ENCODE data around the gene PHEX.

The PHEX gene

GRCh38 chrX:22012931-22013330 is 19.2 kb upstream of the PHEX start:
- 89 to 97% methylated on average over 4 to 6 of the region's 7 CpGs for WGBS, 2 experiments (ENCODE audit: insufficient coverage in 2 of 2)
- no peaks in the 10 kb centered on the region for H3K36me3 ChIP-seq (ENCODE audit: control insufficient read depth, insufficient read depth, low read length)

GRCh38 chrX:22015139-22015750 is 16.9 kb upstream of the PHEX start:
- no peaks in the 10 kb centered on the region for H3K36me3 ChIP-seq (ENCODE audit: control insufficient read depth, insufficient read depth, low read length)
- H3K4me3 ChIP-seq (ENCODE audit: extremely low read depth, insufficient read depth, low read length, poor library complexity, severe bottlenecking) = no peak overlapping the region
- H3K27ac ChIP-seq (ENCODE audit: low read depth, low read length, severe bottlenecking) = no peak overlapping the region
- H3K4me1 ChIP-seq (ENCODE audit: control insufficient read depth, insufficient read depth, low read length, poor library complexity, severe bottlenecking) = no peaks in the 10 kb centered on the region
- H3K9me3 ChIP-seq (ENCODE audit: control insufficient read depth, low read length) = no peaks in the 10 kb centered on the region
- 88 to 100% methylated on average over 1 to 4 of the region's 9 CpGs for WGBS, 2 experiments (ENCODE audit: insufficient coverage in 2 of 2)

More at GRCh38 chrX:22012931-22013330, 19.2 kb upstream of the PHEX start:
- Histone ChIP-seq H3K4me1 (ENCODE audit: control insufficient read depth, insufficient read depth, low read length, poor library complexity, severe bottlenecking) (no peaks in the 10 kb centered on the region), H3K4me3 (ENCODE audit: extremely low read depth, insufficient read depth, low read length, poor library complexity, severe bottlenecking) (no peak overlapping the region), H3K9me3 (ENCODE audit: control insufficient read depth, low read length) (no peaks in the 10 kb centered on the region), H3K27ac (ENCODE audit: low read depth, low read length, severe bottlenecking) (no peak overlapping the region)

GRCh38 chrX:22021751-22022324 is 10.3 kb upstream of the PHEX start:
- H3K27ac ChIP-seq (ENCODE audit: low read depth, low read length, severe bottlenecking) = no peak overlapping the region
- WGBS, 2 experiments (ENCODE audit: insufficient coverage in 2 of 2) = 96 to 100% methylated on average over 2 to 3 of the region's 10 CpGs
- H3K9me3 ChIP-seq (ENCODE audit: control insufficient read depth, low read length) = no peaks in the 10 kb centered on the region
- no peaks in the 10 kb centered on the region for H3K4me1 ChIP-seq (ENCODE audit: control insufficient read depth, insufficient read depth, low read length, poor library complexity, severe bottlenecking)
- H3K36me3 ChIP-seq (ENCODE audit: control insufficient read depth, insufficient read depth, low read length) = no peaks in the 10 kb centered on the region
- H3K4me3 ChIP-seq (ENCODE audit: extremely low read depth, insufficient read depth, low read length, poor library complexity, severe bottlenecking) = no peak overlapping the region

- no peaks in the 10 kb centered on the region for H3K4me1 ChIP-seq (ENCODE audit: control insufficient read depth, insufficient read depth, low read length, poor library complexity, severe bottlenecking)
- H3K9me3 ChIP-seq (ENCODE audit: control insufficient read depth, low read length) = no peaks in the 10 kb centered on the region
- H3K4me3 ChIP-seq (ENCODE audit: extremely low read depth, insufficient read depth, low read length, poor library complexity, severe bottlenecking) = no peak overlapping the region
- no peak overlapping the region for H3K27ac ChIP-seq (ENCODE audit: low read depth, low read length, severe bottlenecking)
- 42 to 86% methylated on average over 1 to 2 of the region's 2 CpGs for WGBS, 2 experiments (ENCODE audit: insufficient coverage in 2 of 2)
- H3K36me3 ChIP-seq (ENCODE audit: control insufficient read depth, insufficient read depth, low read length) = no peaks in the 10 kb centered on the region
Observed at GRCh38 chrX:22024577-22024976, 7.5 kb upstream of the PHEX start.

- H3K4me3 ChIP-seq (ENCODE audit: extremely low read depth, insufficient read depth, low read length, poor library complexity, severe bottlenecking) = no peak overlapping the region
- no peaks in the 10 kb centered on the region for H3K36me3 ChIP-seq (ENCODE audit: control insufficient read depth, insufficient read depth, low read length)
- H3K9me3 ChIP-seq (ENCODE audit: control insufficient read depth, low read length) = no peaks in the 10 kb centered on the region
- no peak overlapping the region for H3K27ac ChIP-seq (ENCODE audit: low read depth, low read length, severe bottlenecking)
- whole genome bisulfite sequencing, 2 experiments (ENCODE audit: insufficient coverage in 2 of 2) = 100% methylated on average over 2 to 4 of the region's 7 CpGs
- no peaks in the 10 kb centered on the region for H3K4me1 ChIP-seq (ENCODE audit: control insufficient read depth, insufficient read depth, low read length, poor library complexity, severe bottlenecking)
Observed at GRCh38 chrX:22025751-22026150, 6.4 kb upstream of the PHEX start.

- H3K36me3 ChIP-seq (ENCODE audit: control insufficient read depth, insufficient read depth, low read length) = no peaks in the 10 kb centered on the region
- no peaks in the 10 kb centered on the region for H3K9me3 ChIP-seq (ENCODE audit: control insufficient read depth, low read length)
- H3K4me3 ChIP-seq (ENCODE audit: extremely low read depth, insufficient read depth, low read length, poor library complexity, severe bottlenecking) = no peak overlapping the region
- no peak overlapping the region for H3K27ac ChIP-seq (ENCODE audit: low read depth, low read length, severe bottlenecking)
- no peaks in the 10 kb centered on the region for H3K4me1 ChIP-seq (ENCODE audit: control insufficient read depth, insufficient read depth, low read length, poor library complexity, severe bottlenecking)
- 92 to 94% methylated on average over 2 of the region's 4 CpGs for WGBS, 2 experiments (ENCODE audit: insufficient coverage in 2 of 2)
Observed at GRCh38 chrX:22026731-22027130, 5.4 kb upstream of the PHEX start.

- H3K4me1 ChIP-seq (ENCODE audit: control insufficient read depth, insufficient read depth, low read length, poor library complexity, severe bottlenecking) = no peaks in the 10 kb centered on the region
- no peaks in the 10 kb centered on the region for H3K36me3 ChIP-seq (ENCODE audit: control insufficient read depth, insufficient read depth, low read length)
- 84 to 93% methylated on average over 2 of the region's 6 CpGs for WGBS, 2 experiments (ENCODE audit: insufficient coverage in 2 of 2)
Observed at GRCh38 chrX:22032506-22032905, 381 bp downstream of the PHEX start.

GRCh38 chrX:22033818-22034217 is 1.7 kb downstream of the PHEX start:
- 100% methylated on average over 1 of the region's 5 CpGs; no CpG with 5 or more reads in 1 of the 2 experiments for WGBS, 2 experiments (ENCODE audit: insufficient coverage in 2 of 2)
- Histone ChIP-seq H3K36me3 (ENCODE audit: control insufficient read depth, insufficient read depth, low read length) (no peaks in the 10 kb centered on the region), H3K4me1 (ENCODE audit: control insufficient read depth, insufficient read depth, low read length, poor library complexity, severe bottlenecking) (peaks cover 5% of the 10 kb centered on the region)

More at GRCh38 chrX:22032506-22032905, 381 bp downstream of the PHEX start:
- no peak overlapping the region for H3K4me3 ChIP-seq (ENCODE audit: extremely low read depth, insufficient read depth, low read length, poor library complexity, severe bottlenecking)
- no peak overlapping the region for H3K27ac ChIP-seq (ENCODE audit: low read depth, low read length, severe bottlenecking)
- no peaks in the 10 kb centered on the region for H3K9me3 ChIP-seq (ENCODE audit: control insufficient read depth, low read length)

GRCh38 chrX:22035236-22035635 is 3.1 kb downstream of the PHEX start:
- no CpG with 5 or more reads among the region's 1 CpG for WGBS, 2 experiments (ENCODE audit: insufficient coverage in 2 of 2)
- peaks cover 5% of the 10 kb centered on the region for H3K4me1 ChIP-seq (ENCODE audit: control insufficient read depth, insufficient read depth, low read length, poor library complexity, severe bottlenecking)
- H3K27ac ChIP-seq (ENCODE audit: low read depth, low read length, severe bottlenecking) = no peak overlapping the region
- H3K4me3 ChIP-seq (ENCODE audit: extremely low read depth, insufficient read depth, low read length, poor library complexity, severe bottlenecking) = no peak overlapping the region
- H3K36me3 ChIP-seq (ENCODE audit: control insufficient read depth, insufficient read depth, low read length) = no peaks in the 10 kb centered on the region
- no peaks in the 10 kb centered on the region for H3K9me3 ChIP-seq (ENCODE audit: control insufficient read depth, low read length)

More at GRCh38 chrX:22033818-22034217, 1.7 kb downstream of the PHEX start:
- Histone ChIP-seq H3K27ac (ENCODE audit: low read depth, low read length, severe bottlenecking) (no peak overlapping the region), H3K9me3 (ENCODE audit: control insufficient read depth, low read length) (no peaks in the 10 kb centered on the region), H3K4me3 (ENCODE audit: extremely low read depth, insufficient read depth, low read length, poor library complexity, severe bottlenecking) (no peak overlapping the region)

GRCh38 chrX:22037225-22037624 is 5.1 kb downstream of the PHEX start:
- WGBS, 2 experiments (ENCODE audit: insufficient coverage in 2 of 2) = 71 to 100% methylated on average over 1 of the region's 2 CpGs
- Histone ChIP-seq H3K4me1 (ENCODE audit: control insufficient read depth, insufficient read depth, low read length, poor library complexity, severe bottlenecking) (peaks cover 5% of the 10 kb centered on the region), H3K27ac (ENCODE audit: low read depth, low read length, severe bottlenecking) (no peak overlapping the region), H3K36me3 (ENCODE audit: control insufficient read depth, insufficient read depth, low read length) (no peaks in the 10 kb centered on the region), H3K4me3 (ENCODE audit: extremely low read depth, insufficient read depth, low read length, poor library complexity, severe bottlenecking) (no peak overlapping the region), H3K9me3 (ENCODE audit: control insufficient read depth, low read length) (no peaks in the 10 kb centered on the region)

- H3K4me1 ChIP-seq (ENCODE audit: control insufficient read depth, insufficient read depth, low read length, poor library complexity, severe bottlenecking) = peaks cover 5% of the 10 kb centered on the region
- 92 to 98% methylated on average over 7 to 9 of the region's 13 CpGs for WGBS, 2 experiments (ENCODE audit: insufficient coverage in 2 of 2)
Observed at GRCh38 chrX:22037911-22038537, 5.9 kb downstream of the PHEX start.

More at GRCh38 chrX:22037911-22038537, 5.9 kb downstream of the PHEX start:
- Histone ChIP-seq H3K4me3 (ENCODE audit: extremely low read depth, insufficient read depth, low read length, poor library complexity, severe bottlenecking) (no peak overlapping the region), H3K27ac (ENCODE audit: low read depth, low read length, severe bottlenecking) (no peak overlapping the region), H3K9me3 (ENCODE audit: control insufficient read depth, low read length) (no peaks in the 10 kb centered on the region), H3K36me3 (ENCODE audit: control insufficient read depth, insufficient read depth, low read length) (no peaks in the 10 kb centered on the region)
